ENCODE data around the gene MZB1. TPM values are rescaled to one million over a fixed set of nuclear protein-coding genes. Genes with fewer than 3 reads are reported as not detected.
A peak's percentile ranks its signal among the peaks of the same experiment; 100 is the strongest.
"Not testable (repeated sequence)": the region's sequence is repeated elsewhere in the genome, so short reads cannot be mapped to it uniquely, and the experiment has no call there.

The MZB1 gene
- total and polyA plus RNA-seq, 4 donors: 0.64 to 3.9 (median 1.5) TPM

- no peak overlapping the region for H3K27ac ChIP-seq (ENCODE audit: low read depth in 1 of 2, low read length in 2 of 2)
- no peak for ATAC-seq (ENCODE audit: low FRiP score)
- intact Hi-C loops (cut with DNase I): no loop called here
Measured at GRCh38 chr5:139390639-139391569, 1.2 kb upstream of the MZB1 start.

GRCh38 chr5:139388198-139388821 lies 1.4 kb downstream of the MZB1 start:
- Histone ChIP-seq H3K9me3 (ENCODE audit: control insufficient read depth, low read length) (no peaks in the 10 kb centered on the region), H3K4me3 (ENCODE audit: low read length in 2 of 2) (no peak overlapping the region), H3K36me3 (ENCODE audit: control insufficient read depth in 1 of 2, insufficient read depth in 2 of 2, low read length in 1 of 2) (no peaks in the 10 kb centered on the region), H3K4me1 (ENCODE audit: control insufficient read depth in 1 of 2, insufficient read depth in 2 of 2, low read length in 2 of 2) (no peaks in the 10 kb centered on the region), H3K27me3 (ENCODE audit: control insufficient read depth in 1 of 2, insufficient read depth in 2 of 2, low read length in 1 of 2) (no peaks in the 10 kb centered on the region), H3K27ac (ENCODE audit: low read depth in 1 of 2, low read length in 2 of 2) (no peak overlapping the region)
- 18 to 23% methylated on average over 8 of the region's 8 CpGs for WGBS, 2 donors
- DNase-seq (peak in 1 of 2 donors; percentile 75), ATAC-seq (ENCODE audit: low FRiP score) (no peak)
- intact Hi-C loops (cut with DNase I): no loop called here

More at GRCh38 chr5:139390639-139391569, 1.2 kb upstream of the MZB1 start:
- Histone ChIP-seq H3K36me3 (ENCODE audit: control insufficient read depth in 1 of 2, insufficient read depth in 2 of 2, low read length in 1 of 2) (no peaks in the 10 kb centered on the region), H3K4me3 (ENCODE audit: low read length in 2 of 2) (no peak overlapping the region), H3K4me1 (ENCODE audit: control insufficient read depth in 1 of 2, insufficient read depth in 2 of 2, low read length in 2 of 2) (no peaks in the 10 kb centered on the region), H3K27me3 (ENCODE audit: control insufficient read depth in 1 of 2, insufficient read depth in 2 of 2, low read length in 1 of 2) (no peaks in the 10 kb centered on the region), H3K9me3 (ENCODE audit: control insufficient read depth, low read length) (no peaks in the 10 kb centered on the region)
- 89 to 92% methylated on average over 10 of the region's 10 CpGs for WGBS, 2 donors
- peak; percentile 27 to 58 for DNase-seq

GRCh38 chr5:139387611-139388197 lies 2.0 kb downstream of the MZB1 start:
- H3K4me1 ChIP-seq (ENCODE audit: control insufficient read depth in 1 of 2, insufficient read depth in 2 of 2, low read length in 2 of 2): no peaks in the 10 kb centered on the region

GRCh38 chr5:139386956-139387355 lies 2.8 kb downstream of the MZB1 start:
- H3K9me3 ChIP-seq (ENCODE audit: control insufficient read depth, low read length); H3K27me3 ChIP-seq (ENCODE audit: control insufficient read depth in 1 of 2, insufficient read depth in 2 of 2, low read length in 1 of 2); H3K27ac ChIP-seq (ENCODE audit: low read depth in 1 of 2, low read length in 2 of 2); H3K4me1 ChIP-seq (ENCODE audit: control insufficient read depth in 1 of 2, insufficient read depth in 2 of 2, low read length in 2 of 2); ATAC-seq (ENCODE audit: low FRiP score); H3K36me3 ChIP-seq (ENCODE audit: control insufficient read depth in 1 of 2, insufficient read depth in 2 of 2, low read length in 1 of 2); intact Hi-C loops (cut with DNase I); H3K4me3 ChIP-seq (ENCODE audit: low read length in 2 of 2): not testable (repeated sequence)
- DNase-seq: peak in 1 of 2 donors; percentile 16
- whole genome bisulfite sequencing, 2 donors: 95 to 96% methylated on average over 9 to 10 of the region's 10 CpGs

More at GRCh38 chr5:139387611-139388197, 2.0 kb downstream of the MZB1 start:
- DNase-seq (no peak), ATAC-seq (ENCODE audit: low FRiP score) (no peak)
- Histone ChIP-seq H3K27ac (ENCODE audit: low read depth in 1 of 2, low read length in 2 of 2) (no peak overlapping the region), H3K36me3 (ENCODE audit: control insufficient read depth in 1 of 2, insufficient read depth in 2 of 2, low read length in 1 of 2) (no peaks in the 10 kb centered on the region), H3K4me3 (ENCODE audit: low read length in 2 of 2) (no peak overlapping the region), H3K9me3 (ENCODE audit: control insufficient read depth, low read length) (no peaks in the 10 kb centered on the region), H3K27me3 (ENCODE audit: control insufficient read depth in 1 of 2, insufficient read depth in 2 of 2, low read length in 1 of 2) (no peaks in the 10 kb centered on the region)
- 82 to 91% methylated on average over 10 of the region's 10 CpGs for WGBS, 2 donors
- intact Hi-C loops (cut with DNase I): no loop called here

- Histone ChIP-seq H3K4me1 (ENCODE audit: control insufficient read depth in 1 of 2, insufficient read depth in 2 of 2, low read length in 2 of 2) (no peaks in the 10 kb centered on the region), H3K4me3 (ENCODE audit: low read length in 2 of 2) (no peak overlapping the region), H3K27ac (ENCODE audit: low read depth in 1 of 2, low read length in 2 of 2) (no peak overlapping the region), H3K27me3 (ENCODE audit: control insufficient read depth in 1 of 2, insufficient read depth in 2 of 2, low read length in 1 of 2) (no peaks in the 10 kb centered on the region), H3K9me3 (ENCODE audit: control insufficient read depth, low read length) (no peaks in the 10 kb centered on the region), H3K36me3 (ENCODE audit: control insufficient read depth in 1 of 2, insufficient read depth in 2 of 2, low read length in 1 of 2) (no peaks in the 10 kb centered on the region)
- intact Hi-C loops (cut with DNase I): no loop called here
- 90% methylated on average over 5 of the region's 5 CpGs for WGBS, 2 donors
- ATAC-seq (ENCODE audit: low FRiP score) (no peak), DNase-seq (no peak)
Measured at GRCh38 chr5:139386050-139386438, 3.7 kb downstream of the MZB1 start.

GRCh38 chr5:139385061-139386049 lies 4.4 kb downstream of the MZB1 start:
- DNase-seq: no peak
- ATAC-seq (ENCODE audit: low FRiP score): no peak
- no peaks in the 10 kb centered on the region for H3K4me1 ChIP-seq (ENCODE audit: control insufficient read depth in 1 of 2, insufficient read depth in 2 of 2, low read length in 2 of 2)
- no peaks in the 10 kb centered on the region for H3K9me3 ChIP-seq (ENCODE audit: control insufficient read depth, low read length)
- 64 to 72% methylated on average over 8 of the region's 8 CpGs for WGBS, 2 donors
- intact Hi-C loops (cut with DNase I): no loop called here
- H3K27me3 ChIP-seq (ENCODE audit: control insufficient read depth in 1 of 2, insufficient read depth in 2 of 2, low read length in 1 of 2): no peaks in the 10 kb centered on the region
- H3K27ac ChIP-seq (ENCODE audit: low read depth in 1 of 2, low read length in 2 of 2): no peak overlapping the region
- H3K4me3 ChIP-seq (ENCODE audit: low read length in 2 of 2): no peak overlapping the region
- H3K36me3 ChIP-seq (ENCODE audit: control insufficient read depth in 1 of 2, insufficient read depth in 2 of 2, low read length in 1 of 2): no peaks in the 10 kb centered on the region

GRCh38 chr5:139384591-139385051 lies 5.1 kb downstream of the MZB1 start:
- no peaks in the 10 kb centered on the region for H3K27me3 ChIP-seq (ENCODE audit: control insufficient read depth in 1 of 2, insufficient read depth in 2 of 2, low read length in 1 of 2)
- WGBS, 2 donors: 88% methylated on average over 9 of the region's 9 CpGs
- ATAC-seq (ENCODE audit: low FRiP score) (no peak), DNase-seq (no peak)
- intact Hi-C loops (cut with DNase I): no loop called here
- H3K27ac ChIP-seq (ENCODE audit: low read depth in 1 of 2, low read length in 2 of 2): no peak overlapping the region
- no peaks in the 10 kb centered on the region for H3K9me3 ChIP-seq (ENCODE audit: control insufficient read depth, low read length)
- no peaks in the 10 kb centered on the region for H3K4me1 ChIP-seq (ENCODE audit: control insufficient read depth in 1 of 2, insufficient read depth in 2 of 2, low read length in 2 of 2)
- no peaks in the 10 kb centered on the region for H3K36me3 ChIP-seq (ENCODE audit: control insufficient read depth in 1 of 2, insufficient read depth in 2 of 2, low read length in 1 of 2)
- H3K4me3 ChIP-seq (ENCODE audit: low read length in 2 of 2): no peak overlapping the region
